Neural progenitor cell (in vitro differentiated cells): ENCODE results near the gene ATXN1. TPM values are rescaled to one million over a fixed set of nuclear protein-coding genes. Genes with fewer than 3 reads are reported as not detected.

Experiments
- DNase-seq: peaks from one replicate; pipeline ENCODE4 v3.0.0-alpha.2; 2016; ENCODE audit warnings: low spot score
- H2AFZ ChIP-seq: fragments of 200-600 bp; sonication (generic); replicated peaks from 2 replicates; pipeline ENCODE4 v1.6.1; 2016; ENCODE audit warnings: antibody characterized with exemption
- H3F3A ChIP-seq: fragments of 200-600 bp; sonication (generic); 2 replicates; pipeline ENCODE4 v1.6.1; 2016; ENCODE audit warnings: antibody characterized with exemption, low read depth
- H3K27ac ChIP-seq: fragments of 200-600 bp; sonication (generic); 2 replicates; pipeline ENCODE4 v1.5.1; 2016; ENCODE audit warnings: mild to moderate bottlenecking
- H3K27me3 ChIP-seq: fragments of 200-600 bp; sonication (generic); 2 replicates; pipeline ENCODE4 v1.6.1; 2016; ENCODE audit warnings: mild to moderate bottlenecking, moderate library complexity
- H3K36me3 ChIP-seq: fragments of 200-600 bp; sonication (generic); 2 replicates; pipeline ENCODE4 v1.5.1; 2016
- H3K4me1 ChIP-seq: fragments of 200-600 bp; sonication (generic); 2 replicates; pipeline ENCODE4 v1.6.1; 2016; ENCODE audit warnings: mixed run types
- H3K4me2 ChIP-seq: fragments of 200-600 bp; sonication (generic); 2 replicates; pipeline ENCODE4 v1.6.1; 2016
- H3K4me3 ChIP-seq: fragments of 200-600 bp; sonication (generic); 2 replicates; pipeline ENCODE4 v1.5.1; 2016
- H3K79me2 ChIP-seq: fragments of 200-600 bp; sonication (generic); 2 replicates; pipeline ENCODE4 v1.6.1; 2016; ENCODE audit warnings: low read depth
- H3K9ac ChIP-seq: fragments of 200-600 bp; sonication (generic); 2 replicates; pipeline ENCODE4 v1.6.1; 2016
- H3K9me3 ChIP-seq: fragments of 200-600 bp; sonication (generic); 2 replicates; pipeline ENCODE4 v1.5.1; 2016; ENCODE audit warnings: low read depth
- H4K20me1 ChIP-seq: fragments of 200-600 bp; sonication (generic); 2 replicates; pipeline ENCODE4 v1.6.1; 2016; ENCODE audit warnings: low read depth
- H3K27ac Mint-ChIP-seq: 3 replicates; pipeline ENCODE4 v1.8.0; 2021; ENCODE audit warnings: mixed read lengths
- H3K27me3 Mint-ChIP-seq: 2 replicates; pipeline ENCODE4 v1.8.0; 2022; ENCODE audit warnings: low read depth, mild to moderate bottlenecking, inconsistent platforms, moderate library complexity, mixed read lengths; ENCODE audit not compliant: insufficient read depth
- H3K36me3 Mint-ChIP-seq: 3 replicates; pipeline ENCODE4 v1.8.0; 2021; ENCODE audit warnings: mixed read lengths
- H3K4me1 Mint-ChIP-seq: 3 replicates; pipeline ENCODE4 v1.8.0; 2021; ENCODE audit warnings: mixed read lengths
- H3K4me3 Mint-ChIP-seq: 3 replicates; pipeline ENCODE4 v1.8.0; 2021; ENCODE audit warnings: mild to moderate bottlenecking, moderate library complexity, mixed read lengths
- H3K9me3 Mint-ChIP-seq: 3 replicates; pipeline ENCODE4 v1.8.0; 2020; ENCODE audit warnings: mixed read lengths
- CTCF ChIP-seq: fragments of 200-600 bp; sonication (generic); IDR thresholded peaks from 2 replicates; pipeline ENCODE4 v1.5.1; 2017; ENCODE audit warnings: antibody characterized with exemption, mild to moderate bottlenecking
- EZH2 ChIP-seq: fragments of 200-600 bp; sonication (generic); IDR thresholded peaks from 2 replicates; pipeline ENCODE4 v1.6.1; 2017; ENCODE audit warnings: antibody characterized with exemption, mild to moderate bottlenecking, moderate library complexity
- EZH2phosphoT487 ChIP-seq: fragments of 200-600 bp; sonication (generic); IDR thresholded peaks from 2 replicates; pipeline ENCODE4 v1.6.1; 2017; ENCODE audit warnings: antibody characterized with exemption
- total RNA-seq: library from RNA; depleted of rRNA; stranded (reverse); fragments of >200 nt; gene quantifications from 2 replicates; pipeline ENCODE4 v1.2.3, GENCODE V29; 2015; ENCODE audit warnings: low replicate concordance

The ATXN1 gene
- total RNA-seq, 1 donor from 2014 or later: 3.6 TPM

GRCh38 chr6:16546861-16547260, 214.4 kb downstream of the ATXN1 start:
- no peaks in the 10 kb centered on the region for H4K20me1 ChIP-seq
- Mint-ChIP-seq H3K27ac (no peak overlapping the region), H3K9me3 (no peaks in the 10 kb centered on the region), H3K4me1 (peaks cover 17% of the 10 kb centered on the region), H3K36me3 (no peaks in the 10 kb centered on the region), H3K27me3 (no peaks in the 10 kb centered on the region), H3K4me3 (no peak overlapping the region)
- H3K4me2 ChIP-seq: no peak overlapping the region
- no peak overlapping the region for H3K9ac ChIP-seq
- no peaks in the 10 kb centered on the region for H3K4me1 ChIP-seq
- TF ChIP-seq EZH2phosphoT487 (no peak), CTCF (no peak), EZH2 (no peak)
- H2AFZ ChIP-seq: no peak overlapping the region
- no peak for DNase-seq
- H3F3A ChIP-seq: no peaks in the 10 kb centered on the region
- H3K27ac ChIP-seq: no peak overlapping the region
- no peak overlapping the region for H3K4me3 ChIP-seq
- H3K27me3 ChIP-seq: no peaks in the 10 kb centered on the region
- H3K9me3 ChIP-seq: no peaks in the 10 kb centered on the region
- H3K36me3 ChIP-seq: no peaks in the 10 kb centered on the region
- no peaks in the 10 kb centered on the region for H3K79me2 ChIP-seq

GRCh38 chr6:16545382-16545781, 215.9 kb downstream of the ATXN1 start:
- Histone ChIP-seq H3K9ac (no peak overlapping the region), H3K4me3 (no peak overlapping the region), H3K4me2 (no peak overlapping the region), H3K4me1 (peaks cover 4% of the 10 kb centered on the region), H2AFZ (no peak overlapping the region), H3K27me3 (no peaks in the 10 kb centered on the region), H3F3A (no peaks in the 10 kb centered on the region), H3K79me2 (no peaks in the 10 kb centered on the region), H3K36me3 (no peaks in the 10 kb centered on the region), H3K9me3 (no peaks in the 10 kb centered on the region), H3K27ac (no peak overlapping the region), H4K20me1 (no peaks in the 10 kb centered on the region)
- TF ChIP-seq CTCF: no peak
- TF ChIP-seq EZH2: no peak
- no peak for TF ChIP-seq EZH2phosphoT487
- no peaks in the 10 kb centered on the region for H3K36me3 Mint-ChIP-seq
- H3K27me3 Mint-ChIP-seq: no peaks in the 10 kb centered on the region
- DNase-seq: no peak
- H3K27ac Mint-ChIP-seq: no peak overlapping the region
- H3K9me3 Mint-ChIP-seq: no peaks in the 10 kb centered on the region
- H3K4me3 Mint-ChIP-seq: no peak overlapping the region
- peaks cover 17% of the 10 kb centered on the region for H3K4me1 Mint-ChIP-seq

- Histone ChIP-seq H2AFZ (no peak overlapping the region), H3K79me2 (no peaks in the 10 kb centered on the region), H3K4me1 (peaks cover 4% of the 10 kb centered on the region), H3K9ac (no peak overlapping the region), H3K4me3 (no peak overlapping the region), H3K36me3 (no peaks in the 10 kb centered on the region), H3K9me3 (no peaks in the 10 kb centered on the region), H3F3A (no peaks in the 10 kb centered on the region), H3K27ac (no peak overlapping the region), H3K4me2 (no peak overlapping the region), H4K20me1 (no peaks in the 10 kb centered on the region), H3K27me3 (no peaks in the 10 kb centered on the region)
- Mint-ChIP-seq H3K4me3 (no peak overlapping the region), H3K27me3 (no peaks in the 10 kb centered on the region), H3K4me1 (peaks cover 17% of the 10 kb centered on the region), H3K9me3 (no peaks in the 10 kb centered on the region), H3K36me3 (no peaks in the 10 kb centered on the region), H3K27ac (peak overlapping the region; percentile 93)
- no peak for DNase-seq
- TF ChIP-seq EZH2phosphoT487 (no peak), EZH2 (no peak), CTCF (no peak)
Measured at GRCh38 chr6:16544521-16544920, 216.7 kb downstream of the ATXN1 start.

GRCh38 chr6:16544006-16544405, 217.3 kb downstream of the ATXN1 start:
- Mint-ChIP-seq H3K4me1 (peaks cover 17% of the 10 kb centered on the region), H3K27me3 (no peaks in the 10 kb centered on the region), H3K36me3 (no peaks in the 10 kb centered on the region), H3K9me3 (no peaks in the 10 kb centered on the region), H3K27ac (peak overlapping the region; percentile 93), H3K4me3 (no peak overlapping the region)
- Histone ChIP-seq H3F3A (no peaks in the 10 kb centered on the region), H3K27me3 (no peaks in the 10 kb centered on the region), H3K36me3 (no peaks in the 10 kb centered on the region), H2AFZ (no peak overlapping the region), H3K4me1 (peaks cover 4% of the 10 kb centered on the region), H3K4me3 (no peak overlapping the region), H3K27ac (no peak overlapping the region), H3K4me2 (no peak overlapping the region), H4K20me1 (no peaks in the 10 kb centered on the region), H3K9ac (no peak overlapping the region), H3K79me2 (no peaks in the 10 kb centered on the region), H3K9me3 (no peaks in the 10 kb centered on the region)
- TF ChIP-seq EZH2phosphoT487 (no peak), CTCF (no peak), EZH2 (no peak)
- DNase-seq: peak; percentile 24
